GM13976 (cell line): ENCODE results near the gene ARHGEF26.

ENCODE experiments used
- DNase-seq: peaks from one replicate; pipeline ENCODE4 v3.0.0; 2012; ENCODE audit warnings: low spot score
- CTCF ChIP-seq: IDR thresholded peaks from 2 replicates; pipeline ENCODE4 v1.5.1; 2012; ENCODE audit warnings: borderline replicate concordance, mild to moderate bottlenecking; ENCODE audit not compliant: insufficient read depth; ENCODE audit errors: extremely low read depth, missing control alignments, control extremely low read depth
- in situ Hi-C: fragments of 300-500 bp; cut with MboI; formaldehyde crosslinking; loops from one replicate; pipeline ENCODE4 v1.12.0; 2022; ENCODE audit warnings: low sequenced_read_pairs, mixed read lengths, inconsistent platforms; ENCODE audit not compliant: unreplicated experiment

Gene ARHGEF26

GRCh38 chr3:154209499-154209898 lies 88.3 kb downstream of the ARHGEF26 start:
- in situ Hi-C loops: no loop called here
- no peak for TF ChIP-seq CTCF
- DNase-seq: no peak

GRCh38 chr3:154210986-154211385 lies 89.8 kb downstream of the ARHGEF26 start:
- DNase-seq: no peak
- no peak for TF ChIP-seq CTCF
- in situ Hi-C loops: no loop called here

GRCh38 chr3:154214306-154214705 lies 93.1 kb downstream of the ARHGEF26 start:
- DNase-seq: no peak
- no peak for TF ChIP-seq CTCF
- in situ Hi-C loops: no loop called here

DNA sequence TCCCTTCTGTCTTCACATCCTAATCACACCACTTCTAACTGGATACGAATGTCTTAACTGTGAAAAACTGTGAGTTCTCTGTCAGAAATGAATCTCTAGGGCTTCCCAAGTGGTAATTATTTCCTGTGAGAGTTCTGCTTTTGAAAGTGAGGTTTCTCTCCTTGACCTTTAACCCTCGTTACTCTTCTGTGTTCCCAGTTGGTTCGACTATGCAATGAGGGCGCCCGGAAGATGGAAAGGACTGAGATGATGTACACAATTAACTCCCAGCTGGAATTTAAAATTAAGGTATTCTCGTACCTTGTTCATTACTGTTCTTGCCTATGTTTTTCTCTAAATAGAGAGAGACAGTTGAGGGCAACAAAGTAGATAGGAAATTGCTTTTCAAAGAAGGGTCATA lies 96.5 kb downstream of the ARHGEF26 start:
- in situ Hi-C loops: no loop called here
- no peak for TF ChIP-seq CTCF
- DNase-seq: no peak

- no peak for TF ChIP-seq CTCF
- in situ Hi-C loops: no loop called here
- DNase-seq: no peak
Measured at GRCh38 chr3:154218728-154219127, 97.5 kb downstream of the ARHGEF26 start.

DNA sequence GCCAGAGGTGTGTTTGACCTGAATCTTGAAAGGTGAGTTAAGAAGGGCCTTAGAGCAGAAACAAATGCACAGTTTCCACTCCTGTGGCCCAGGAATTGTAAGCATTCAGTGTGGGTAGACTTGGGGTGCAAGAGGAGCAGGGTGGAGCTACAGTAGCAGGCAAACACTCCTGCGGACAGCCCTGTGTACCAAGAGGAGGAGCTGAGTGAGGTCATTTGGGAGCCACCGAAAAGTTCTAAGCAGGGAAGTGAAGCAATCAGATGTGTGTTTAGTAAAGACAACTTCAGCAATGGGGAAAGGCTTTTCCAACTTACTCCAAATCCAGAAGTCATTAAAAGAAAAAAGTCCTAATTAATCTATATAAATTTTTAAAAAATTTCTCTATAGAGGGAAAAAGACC lies 99.3 kb downstream of the ARHGEF26 start:
- no peak for DNase-seq
- no peak for TF ChIP-seq CTCF
- in situ Hi-C loops: no loop called here

- TF ChIP-seq CTCF: no peak
- in situ Hi-C loops: no loop called here
- DNase-seq: no peak
Measured at GRCh38 chr3:154223519-154223918, 102.3 kb downstream of the ARHGEF26 start.
